ENCODE results near the gene TMEM255B. TPM values are rescaled to one million over a fixed set of nuclear protein-coding genes. Genes with fewer than 3 reads are reported as not detected.

TMEM255B gene
- total RNA-seq, 1 donor from 2014 or later = 0.26 TPM

- no peak overlapping the region for H3K27ac Mint-ChIP-seq
- peaks cover 6% of the 10 kb centered on the region for H3K4me1 Mint-ChIP-seq
- H3K4me3 Mint-ChIP-seq = no peak overlapping the region
Measured at GRCh38 chr13:113805431-113806103, 46.5 kb downstream of the TMEM255B start.

DNA sequence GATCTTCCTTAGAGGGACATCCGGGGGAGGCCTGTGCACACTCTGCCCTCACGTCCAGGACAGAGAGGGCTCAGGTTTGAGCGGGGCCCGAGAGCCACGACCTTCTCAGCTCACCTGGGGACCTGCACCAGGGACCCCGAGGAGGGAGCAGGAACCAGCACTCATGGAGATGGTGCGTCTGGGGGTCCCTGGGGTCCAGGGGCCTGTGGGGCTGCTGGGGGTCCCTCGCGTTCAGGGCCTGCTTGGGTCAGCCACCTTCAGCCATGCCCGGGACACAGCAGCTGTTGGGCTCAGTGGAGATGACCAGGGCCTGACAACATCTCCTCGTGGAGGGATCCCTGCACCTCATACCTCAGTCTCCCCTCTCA, 47.1 kb downstream of the TMEM255B start:
- Mint-ChIP-seq H3K27me3 (ENCODE audit: insufficient read depth, low read depth) (peaks cover 10% of the 10 kb centered on the region), H3K4me1 (peaks cover 6% of the 10 kb centered on the region), H3K9me3 (peaks cover 21% of the 10 kb centered on the region), H3K27ac (no peak overlapping the region), H3K4me3 (no peak overlapping the region), H3K36me3 (peaks cover 4% of the 10 kb centered on the region)
- Histone ChIP-seq H3K9me3 (ENCODE audit: low read depth) (peaks cover 5% of the 10 kb centered on the region), H3F3A (ENCODE audit: low read depth) (no peaks in the 10 kb centered on the region), H3K36me3 (no peaks in the 10 kb centered on the region), H3K4me2 (no peak overlapping the region), H3K4me1 (peaks cover 9% of the 10 kb centered on the region), H3K27me3 (no peaks in the 10 kb centered on the region), H3K79me2 (ENCODE audit: low read depth) (no peaks in the 10 kb centered on the region), H3K4me3 (no peak overlapping the region), H3K27ac (no peak overlapping the region), H4K20me1 (ENCODE audit: low read depth) (no peaks in the 10 kb centered on the region), H3K9ac (no peak overlapping the region), H2AFZ (replicated peaks) (no peak overlapping the region)
- TF ChIP-seq EZH2 (IDR thresholded peaks at IDR 0.05) (no peak), EZH2phosphoT487 (IDR thresholded peaks at IDR 0.05) (no peak)
- TF ChIP-seq, protein P1, sequence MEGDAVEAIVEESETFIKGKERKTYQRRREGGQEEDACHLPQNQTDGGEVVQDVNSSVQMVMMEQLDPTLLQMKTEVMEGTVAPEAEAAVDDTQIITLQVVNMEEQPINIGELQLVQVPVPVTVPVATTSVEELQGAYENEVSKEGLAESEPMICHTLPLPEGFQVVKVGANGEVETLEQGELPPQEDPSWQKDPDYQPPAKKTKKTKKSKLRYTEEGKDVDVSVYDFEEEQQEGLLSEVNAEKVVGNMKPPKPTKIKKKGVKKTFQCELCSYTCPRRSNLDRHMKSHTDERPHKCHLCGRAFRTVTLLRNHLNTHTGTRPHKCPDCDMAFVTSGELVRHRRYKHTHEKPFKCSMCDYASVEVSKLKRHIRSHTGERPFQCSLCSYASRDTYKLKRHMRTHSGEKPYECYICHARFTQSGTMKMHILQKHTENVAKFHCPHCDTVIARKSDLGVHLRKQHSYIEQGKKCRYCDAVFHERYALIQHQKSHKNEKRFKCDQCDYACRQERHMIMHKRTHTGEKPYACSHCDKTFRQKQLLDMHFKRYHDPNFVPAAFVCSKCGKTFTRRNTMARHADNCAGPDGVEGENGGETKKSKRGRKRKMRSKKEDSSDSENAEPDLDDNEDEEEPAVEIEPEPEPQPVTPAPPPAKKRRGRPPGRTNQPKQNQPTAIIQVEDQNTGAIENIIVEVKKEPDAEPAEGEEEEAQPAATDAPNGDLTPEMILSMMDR (IDR thresholded peaks at IDR 0.05) = no peak
- no peak for DNase-seq (ENCODE audit: low spot score)

More at GRCh38 chr13:113805431-113806103, 46.5 kb downstream of the TMEM255B start:
- H4K20me1 ChIP-seq (ENCODE audit: low read depth) = no peaks in the 10 kb centered on the region
- H3K27me3 Mint-ChIP-seq (ENCODE audit: insufficient read depth, low read depth) = peaks cover 10% of the 10 kb centered on the region
- peaks cover 9% of the 10 kb centered on the region for H3K4me1 ChIP-seq
- TF ChIP-seq, protein P1 (IDR thresholded peaks at IDR 0.05) = no peak
- no peak for TF ChIP-seq EZH2phosphoT487 (IDR thresholded peaks at IDR 0.05)
- TF ChIP-seq EZH2 (IDR thresholded peaks at IDR 0.05) = no peak
- no peak overlapping the region for H3K9ac ChIP-seq
- peaks cover 5% of the 10 kb centered on the region for H3K9me3 ChIP-seq (ENCODE audit: low read depth)
- H3F3A ChIP-seq (ENCODE audit: low read depth) = no peaks in the 10 kb centered on the region
- H3K36me3 Mint-ChIP-seq = peaks cover 4% of the 10 kb centered on the region
- no peak overlapping the region for H3K27ac ChIP-seq
- no peak overlapping the region for H3K4me2 ChIP-seq
- H3K79me2 ChIP-seq (ENCODE audit: low read depth) = no peaks in the 10 kb centered on the region
- H2AFZ ChIP-seq (replicated peaks) = no peak overlapping the region
- DNase-seq (ENCODE audit: low spot score) = no peak
- no peak overlapping the region for H3K4me3 ChIP-seq
- peaks cover 21% of the 10 kb centered on the region for H3K9me3 Mint-ChIP-seq
- H3K27me3 ChIP-seq = no peaks in the 10 kb centered on the region
- H3K36me3 ChIP-seq = no peaks in the 10 kb centered on the region

DNA sequence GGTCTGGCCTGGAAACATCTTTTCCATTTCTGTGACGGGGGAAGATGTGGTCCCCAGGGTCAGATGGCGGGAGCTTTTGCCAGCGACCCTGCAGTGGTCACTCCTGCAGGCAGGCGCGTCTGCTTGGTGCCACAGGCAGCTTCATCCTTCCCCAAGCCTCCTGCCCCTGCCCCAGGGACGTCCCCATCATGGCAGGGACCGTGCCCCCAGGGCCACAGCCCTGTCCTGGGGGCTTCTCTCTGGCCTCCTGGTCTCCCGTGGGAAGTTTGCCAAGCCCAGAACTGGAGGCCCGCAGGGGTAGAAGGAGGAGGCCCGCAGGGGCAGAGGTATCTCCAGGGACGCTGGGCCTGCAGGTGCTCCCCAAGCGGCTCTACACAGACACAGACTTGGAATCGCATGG, 47.5 kb downstream of the TMEM255B start:
- H3K36me3 ChIP-seq = no peaks in the 10 kb centered on the region
- no peaks in the 10 kb centered on the region for H4K20me1 ChIP-seq (ENCODE audit: low read depth)
- Mint-ChIP-seq H3K4me3 (no peak overlapping the region), H3K9me3 (peaks cover 21% of the 10 kb centered on the region), H3K27me3 (ENCODE audit: insufficient read depth, low read depth) (peaks cover 10% of the 10 kb centered on the region), H3K36me3 (peaks cover 4% of the 10 kb centered on the region), H3K4me1 (peaks cover 6% of the 10 kb centered on the region), H3K27ac (no peak overlapping the region)
- no peaks in the 10 kb centered on the region for H3K27me3 ChIP-seq
- H2AFZ ChIP-seq (replicated peaks) = no peak overlapping the region
- H3K79me2 ChIP-seq (ENCODE audit: low read depth) = no peaks in the 10 kb centered on the region
- peaks cover 5% of the 10 kb centered on the region for H3K9me3 ChIP-seq (ENCODE audit: low read depth)
- H3F3A ChIP-seq (ENCODE audit: low read depth) = no peaks in the 10 kb centered on the region
- no peak overlapping the region for H3K4me3 ChIP-seq
- H3K4me1 ChIP-seq = peaks cover 9% of the 10 kb centered on the region
- no peak overlapping the region for H3K4me2 ChIP-seq
- no peak overlapping the region for H3K27ac ChIP-seq
- H3K9ac ChIP-seq = no peak overlapping the region
- DNase-seq (ENCODE audit: low spot score) = no peak
- TF ChIP-seq, protein P1 (IDR thresholded peaks at IDR 0.05) = no peak
- TF ChIP-seq EZH2phosphoT487 (IDR thresholded peaks at IDR 0.05) (no peak), EZH2 (IDR thresholded peaks at IDR 0.05) (no peak)

All from neural progenitor cell (in vitro differentiated cells).